H1 (cell line): ENCODE results near the gene LONRF2. TPM values are rescaled to one million over a fixed set of nuclear protein-coding genes. Genes with fewer than 3 reads are reported as not detected.

Experiments used
- MAFK ChIP-seq: IDR thresholded peaks from 2 replicates; pipeline ENCODE4 v1.6.1; 2012; ENCODE audit warnings: low read depth, mild to moderate bottlenecking, improper control_type of control experiment, low read length
- SIN3A ChIP-seq, 2 experiments: IDR thresholded peaks in 1 of 2; conservative IDR thresholded peaks in 1 of 2; 2 replicates each; pipeline ENCODE4 v1.6.1; 2011 to 2012; ENCODE audit warnings: low read length in 2 of 2, improper control_type of control experiment in 1 of 2, low read depth in 1 of 2, mild to moderate bottlenecking in 1 of 2
- polyA plus RNA-seq, 7 experiments: library from polyadenylated mRNA; depleted of rRNA in 3 of 7; stranded (reverse) in 5 of 7; unstranded in 2 of 7; fragments of >200 nt in 5 of 7; fragments of 200-250 nt in 2 of 7; gene quantifications; 1 replicate in 5 of 7; 2 replicates in 1 of 7; 4 replicates in 1 of 7; pipeline versions ENCODE4 v1.2.1 to v1.2.3, GENCODE V29; 2011 to 2013; ENCODE audit warnings: missing spikeins in 2 of 7, mixed read lengths in 2 of 7
- total RNA-seq: library from RNA; stranded (reverse); fragmentation: NEBNext Ultra II Directional; extraction: Animal tissue kit (Norgen Biotek cat#: 25700); gene quantifications from 2 replicates; pipeline ENCODE4 v1.2.1, GENCODE V29; 2021

The LONRF2 gene
- total and polyA plus RNA-seq, 2 of the 8 experiments (the other 6 are each of a cell fraction or from before 2014, with no cell fraction given): 0.24 to 0.74 TPM

GRCh38 chr2:100275200-100275589 is 47.1 kb downstream of the LONRF2 start (continued):
- TF ChIP-seq SIN3A (conservative IDR thresholded peaks at IDR 0.05 in 1 of 2, IDR thresholded peaks at IDR 0.05 in 1 of 2; ENCODE audit: low read depth in 1 of 2, low read length in 2 of 2) (no peak), MAFK (no peak)
